ENCODE results near the gene XPO5.

GRCh38 chr6:43621836-43622180 is 46.0 kb upstream of the XPO5 start:
- TF ChIP-seq, protein P1, sequence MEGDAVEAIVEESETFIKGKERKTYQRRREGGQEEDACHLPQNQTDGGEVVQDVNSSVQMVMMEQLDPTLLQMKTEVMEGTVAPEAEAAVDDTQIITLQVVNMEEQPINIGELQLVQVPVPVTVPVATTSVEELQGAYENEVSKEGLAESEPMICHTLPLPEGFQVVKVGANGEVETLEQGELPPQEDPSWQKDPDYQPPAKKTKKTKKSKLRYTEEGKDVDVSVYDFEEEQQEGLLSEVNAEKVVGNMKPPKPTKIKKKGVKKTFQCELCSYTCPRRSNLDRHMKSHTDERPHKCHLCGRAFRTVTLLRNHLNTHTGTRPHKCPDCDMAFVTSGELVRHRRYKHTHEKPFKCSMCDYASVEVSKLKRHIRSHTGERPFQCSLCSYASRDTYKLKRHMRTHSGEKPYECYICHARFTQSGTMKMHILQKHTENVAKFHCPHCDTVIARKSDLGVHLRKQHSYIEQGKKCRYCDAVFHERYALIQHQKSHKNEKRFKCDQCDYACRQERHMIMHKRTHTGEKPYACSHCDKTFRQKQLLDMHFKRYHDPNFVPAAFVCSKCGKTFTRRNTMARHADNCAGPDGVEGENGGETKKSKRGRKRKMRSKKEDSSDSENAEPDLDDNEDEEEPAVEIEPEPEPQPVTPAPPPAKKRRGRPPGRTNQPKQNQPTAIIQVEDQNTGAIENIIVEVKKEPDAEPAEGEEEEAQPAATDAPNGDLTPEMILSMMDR (IDR thresholded peaks at IDR 0.05): no peak
- TF ChIP-seq POLR2AphosphoS5 (IDR thresholded peaks at IDR 0.05): no peak

Data from sigmoid colon (tissue), 4 donors.